H1 (cell line): ENCODE data around the gene ENTPD2. TPM values are rescaled to one million over a fixed set of nuclear protein-coding genes. Genes with fewer than 3 reads are reported as not detected.

Experiments used
- BRCA1 ChIP-seq: IDR thresholded peaks from 2 replicates; pipeline ENCODE4 v1.6.1; 2012; ENCODE audit warnings: low read depth, low read length, improper control_type of control experiment
- CREB1 ChIP-seq: IDR thresholded peaks from 2 replicates; pipeline ENCODE4 v1.6.1; 2012; ENCODE audit warnings: inconsistent platforms
- polyA plus RNA-seq, 7 experiments: library from polyadenylated mRNA; depleted of rRNA in 3 of 7; stranded (reverse) in 5 of 7; unstranded in 2 of 7; fragments of >200 nt in 5 of 7; fragments of 200-250 nt in 2 of 7; gene quantifications; 1 replicate in 5 of 7; 2 replicates in 1 of 7; 4 replicates in 1 of 7; pipeline versions ENCODE4 v1.2.1 to v1.2.3, GENCODE V29; 2011 to 2013; ENCODE audit warnings: missing spikeins in 2 of 7, mixed read lengths in 2 of 7
- total RNA-seq: library from RNA; stranded (reverse); fragmentation: NEBNext Ultra II Directional; extraction: Animal tissue kit (Norgen Biotek cat#: 25700); gene quantifications from 2 replicates; pipeline ENCODE4 v1.2.1, GENCODE V29; 2021
- TF ChIP-seq, protein P1 (sequence below): IDR thresholded peaks from 2 replicates; pipeline ENCODE4 v1.6.1; 2012; ENCODE audit warnings: low read length, inconsistent platforms

ENTPD2 gene
- total and polyA plus RNA-seq, 2 of the 8 experiments (the other 6 are each of a cell fraction or from before 2014, with no cell fraction given): 0.65 to 3.8 TPM

DNA sequence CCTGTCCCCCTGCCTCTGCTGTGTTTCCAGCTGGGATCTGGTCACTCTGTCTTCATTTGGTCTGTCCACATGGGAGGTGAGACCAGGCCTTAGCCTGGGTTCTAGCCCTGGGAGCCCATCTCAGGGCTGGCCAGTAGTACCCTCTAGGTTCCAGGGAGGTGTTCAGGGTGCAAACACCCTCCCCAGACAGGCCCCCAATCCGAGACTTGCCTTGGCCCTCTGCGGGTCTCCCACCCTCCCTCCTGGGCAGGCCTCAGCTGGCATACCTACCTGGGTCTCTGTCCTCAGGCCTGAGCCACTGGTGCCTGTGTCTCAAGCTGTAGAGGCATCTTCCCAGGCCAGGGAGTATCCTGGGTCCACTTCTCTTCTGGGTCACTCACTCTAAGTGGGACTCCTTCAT lies 17.4 kb upstream of the ENTPD2 start (continued):
- TF ChIP-seq BRCA1 (no peak), CREB1 (no peak)
- TF ChIP-seq, protein P1, sequence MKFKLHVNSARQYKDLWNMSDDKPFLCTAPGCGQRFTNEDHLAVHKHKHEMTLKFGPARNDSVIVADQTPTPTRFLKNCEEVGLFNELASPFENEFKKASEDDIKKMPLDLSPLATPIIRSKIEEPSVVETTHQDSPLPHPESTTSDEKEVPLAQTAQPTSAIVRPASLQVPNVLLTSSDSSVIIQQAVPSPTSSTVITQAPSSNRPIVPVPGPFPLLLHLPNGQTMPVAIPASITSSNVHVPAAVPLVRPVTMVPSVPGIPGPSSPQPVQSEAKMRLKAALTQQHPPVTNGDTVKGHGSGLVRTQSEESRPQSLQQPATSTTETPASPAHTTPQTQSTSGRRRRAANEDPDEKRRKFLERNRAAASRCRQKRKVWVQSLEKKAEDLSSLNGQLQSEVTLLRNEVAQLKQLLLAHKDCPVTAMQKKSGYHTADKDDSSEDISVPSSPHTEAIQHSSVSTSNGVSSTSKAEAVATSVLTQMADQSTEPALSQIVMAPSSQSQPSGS: no peak
